ENCODE results near the gene SARDH. TPM values are rescaled to one million over a fixed set of nuclear protein-coding genes. Genes with fewer than 3 reads are reported as not detected.
A peak's percentile ranks its signal among the peaks of the same experiment; 100 is the strongest.

Gene SARDH
- total and polyA plus RNA-seq, 7 donors, result 0.49 to 3.0 (median 1.9) TPM; not detected in 1

DNA sequence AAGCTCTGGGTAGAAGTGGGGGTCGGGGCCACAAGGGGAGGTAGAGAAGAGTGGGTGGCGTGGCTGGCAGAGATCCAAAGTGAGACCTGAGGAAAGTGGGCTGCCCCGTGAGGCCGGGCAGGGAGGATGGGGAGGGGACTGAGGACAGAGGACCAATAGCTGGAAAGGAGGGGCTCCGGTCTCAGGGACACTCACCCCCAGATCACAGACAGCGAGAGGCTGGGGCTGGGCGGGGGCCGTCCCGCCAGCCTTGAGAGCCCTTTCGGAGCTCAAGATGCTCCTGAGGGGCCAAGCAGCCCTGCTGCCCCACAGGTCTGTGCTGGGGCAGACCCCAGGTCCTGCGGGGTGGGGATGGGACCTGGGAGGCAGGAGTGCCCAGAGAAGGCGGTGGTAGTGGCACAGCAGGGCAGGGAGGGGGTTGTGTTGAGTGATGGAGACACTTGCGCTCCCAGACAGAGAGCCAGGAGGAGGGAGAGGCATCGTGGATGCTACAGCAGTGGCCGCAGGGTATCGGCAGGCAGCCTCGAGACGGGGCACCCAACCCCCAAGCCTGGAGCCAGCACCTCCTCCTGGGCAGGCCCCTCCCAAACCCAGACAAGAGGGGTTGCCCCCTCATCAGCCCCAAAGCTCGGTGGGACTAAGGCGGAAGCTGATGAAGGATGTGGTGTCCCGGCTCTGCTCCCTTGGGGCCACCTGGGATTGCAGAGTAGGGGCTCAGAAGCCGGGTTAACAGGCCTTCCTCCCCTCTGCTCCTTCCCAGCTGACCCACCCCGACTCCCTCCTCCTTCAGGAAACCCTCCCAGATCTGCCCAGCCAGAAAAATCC lies 3.4 kb downstream of the SARDH start:
- Histone ChIP-seq H3K4me3 (no peak overlapping the region), H3K36me3 (no peaks in the 10 kb centered on the region), H3K4me1 (peaks cover 0 to 16% (median 15%) of the 10 kb centered on the region in 4 donors), H3K9me3 (no peaks in the 10 kb centered on the region), H3K27me3 (no peaks in the 10 kb centered on the region), H3K27ac (no peak overlapping the region)
- intact Hi-C loops (cut with DNase I), result loop anchor here (10.0 kb wide), 1 partner anchor 320 kb away; the partner anchor contains the start of gene REXO4
- WGBS, 2 donors, result 68 to 76% methylated on average over 23 of the region's 23 CpGs
- DNase-seq, result peak; percentile 58
- no peak for TF ChIP-seq POLR2A (IDR thresholded peaks at IDR 0.05)
- TF ChIP-seq EP300 (IDR thresholded peaks at IDR 0.05), result no peak
- TF ChIP-seq POLR2AphosphoS5 (IDR thresholded peaks at IDR 0.05), result no peak
- TF ChIP-seq, protein P1, sequence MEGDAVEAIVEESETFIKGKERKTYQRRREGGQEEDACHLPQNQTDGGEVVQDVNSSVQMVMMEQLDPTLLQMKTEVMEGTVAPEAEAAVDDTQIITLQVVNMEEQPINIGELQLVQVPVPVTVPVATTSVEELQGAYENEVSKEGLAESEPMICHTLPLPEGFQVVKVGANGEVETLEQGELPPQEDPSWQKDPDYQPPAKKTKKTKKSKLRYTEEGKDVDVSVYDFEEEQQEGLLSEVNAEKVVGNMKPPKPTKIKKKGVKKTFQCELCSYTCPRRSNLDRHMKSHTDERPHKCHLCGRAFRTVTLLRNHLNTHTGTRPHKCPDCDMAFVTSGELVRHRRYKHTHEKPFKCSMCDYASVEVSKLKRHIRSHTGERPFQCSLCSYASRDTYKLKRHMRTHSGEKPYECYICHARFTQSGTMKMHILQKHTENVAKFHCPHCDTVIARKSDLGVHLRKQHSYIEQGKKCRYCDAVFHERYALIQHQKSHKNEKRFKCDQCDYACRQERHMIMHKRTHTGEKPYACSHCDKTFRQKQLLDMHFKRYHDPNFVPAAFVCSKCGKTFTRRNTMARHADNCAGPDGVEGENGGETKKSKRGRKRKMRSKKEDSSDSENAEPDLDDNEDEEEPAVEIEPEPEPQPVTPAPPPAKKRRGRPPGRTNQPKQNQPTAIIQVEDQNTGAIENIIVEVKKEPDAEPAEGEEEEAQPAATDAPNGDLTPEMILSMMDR (IDR thresholded peaks at IDR 0.05), result no peak

DNA sequence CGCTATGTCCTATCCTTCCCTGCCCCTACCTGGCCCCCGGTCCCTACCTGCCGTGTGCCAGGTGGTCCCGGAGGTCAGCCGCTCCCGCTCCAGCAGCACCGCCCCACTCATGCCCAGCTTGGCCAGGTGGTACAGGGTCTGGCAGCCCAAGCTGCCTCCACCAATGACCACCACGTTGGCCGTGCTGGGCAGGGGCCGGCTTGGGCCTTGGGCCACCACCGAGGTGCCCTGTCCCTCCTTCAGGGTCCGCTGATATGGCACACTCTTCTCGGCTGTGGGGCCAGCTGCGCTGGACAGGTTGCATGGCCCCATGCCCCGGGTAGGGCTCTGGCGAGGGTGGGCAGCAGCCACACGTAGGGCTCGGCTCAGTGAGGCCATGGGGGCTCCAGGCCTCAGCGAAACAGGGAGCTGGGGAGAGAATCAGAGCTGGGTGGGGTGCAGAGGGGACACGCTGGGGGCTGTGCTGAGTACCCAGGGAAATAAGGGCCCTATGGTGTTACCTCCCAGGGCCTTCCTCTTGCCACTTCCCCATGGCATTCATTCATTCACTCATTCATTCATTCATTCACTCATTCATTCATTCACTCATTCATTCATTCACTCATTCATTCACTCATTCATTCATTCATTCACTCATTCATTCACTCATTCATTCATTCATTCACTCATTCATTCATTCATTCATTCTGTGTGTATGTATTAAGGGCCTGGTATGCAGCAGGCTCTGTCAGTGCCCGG lies 4.2 kb downstream of the SARDH start:
- H3K4me1 ChIP-seq, result peaks cover 0 to 16% (median 15%) of the 10 kb centered on the region in 4 donors
- no peaks in the 10 kb centered on the region for H3K36me3 ChIP-seq
- TF ChIP-seq, protein P1 (IDR thresholded peaks at IDR 0.05), result no peak
- WGBS, 2 donors, result 80 to 87% methylated on average over 21 of the region's 21 CpGs
- H3K4me3 ChIP-seq, result no peak overlapping the region
- H3K27ac ChIP-seq, result no peak overlapping the region
- intact Hi-C loops (cut with DNase I), result loop anchor here (10.0 kb wide), 1 partner anchor 319 kb away; the partner anchor contains the start of gene REXO4
- H3K27me3 ChIP-seq, result no peaks in the 10 kb centered on the region
- H3K9me3 ChIP-seq, result no peaks in the 10 kb centered on the region
- peak; percentile 58 for DNase-seq

DNA sequence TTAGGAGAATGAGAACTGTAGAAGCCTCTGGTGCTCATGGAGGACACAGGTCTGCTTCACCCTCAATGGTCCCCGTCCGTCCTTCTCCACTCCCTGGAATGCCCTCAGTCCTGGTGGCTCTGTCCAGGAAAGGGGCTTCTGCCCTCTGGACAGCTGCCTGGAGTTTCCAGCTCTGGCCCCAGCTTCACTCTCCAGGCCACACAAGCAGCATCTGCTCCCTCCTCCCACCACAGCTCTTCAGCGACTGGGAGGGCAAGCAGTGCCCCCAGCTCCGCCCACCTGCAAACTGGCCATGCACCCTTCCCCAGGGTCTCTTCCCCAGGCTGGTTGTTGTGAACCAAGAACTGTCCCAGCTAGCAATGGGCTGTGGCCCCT lies 4.7 kb downstream of the SARDH start:
- H3K36me3 ChIP-seq, result no peaks in the 10 kb centered on the region
- TF ChIP-seq EP300 (IDR thresholded peaks at IDR 0.05) (no peak), POLR2A (IDR thresholded peaks at IDR 0.05) (no peak), POLR2AphosphoS5 (IDR thresholded peaks at IDR 0.05) (no peak)
- TF ChIP-seq, protein P1 (IDR thresholded peaks at IDR 0.05), result no peak
- no peak for DNase-seq
- no peak overlapping the region for H3K27ac ChIP-seq
- H3K4me1 ChIP-seq, result peaks cover 0 to 14% (median 13%) of the 10 kb centered on the region in 4 donors
- 77 to 83% methylated on average over 4 of the region's 4 CpGs for WGBS, 2 donors
- intact Hi-C loops (cut with DNase I), result loop anchor here (10.0 kb wide), 1 partner anchor 319 kb away; the partner anchor contains the start of gene REXO4
- no peaks in the 10 kb centered on the region for H3K27me3 ChIP-seq
- H3K4me3 ChIP-seq, result no peak overlapping the region
- H3K9me3 ChIP-seq, result no peaks in the 10 kb centered on the region

DNA sequence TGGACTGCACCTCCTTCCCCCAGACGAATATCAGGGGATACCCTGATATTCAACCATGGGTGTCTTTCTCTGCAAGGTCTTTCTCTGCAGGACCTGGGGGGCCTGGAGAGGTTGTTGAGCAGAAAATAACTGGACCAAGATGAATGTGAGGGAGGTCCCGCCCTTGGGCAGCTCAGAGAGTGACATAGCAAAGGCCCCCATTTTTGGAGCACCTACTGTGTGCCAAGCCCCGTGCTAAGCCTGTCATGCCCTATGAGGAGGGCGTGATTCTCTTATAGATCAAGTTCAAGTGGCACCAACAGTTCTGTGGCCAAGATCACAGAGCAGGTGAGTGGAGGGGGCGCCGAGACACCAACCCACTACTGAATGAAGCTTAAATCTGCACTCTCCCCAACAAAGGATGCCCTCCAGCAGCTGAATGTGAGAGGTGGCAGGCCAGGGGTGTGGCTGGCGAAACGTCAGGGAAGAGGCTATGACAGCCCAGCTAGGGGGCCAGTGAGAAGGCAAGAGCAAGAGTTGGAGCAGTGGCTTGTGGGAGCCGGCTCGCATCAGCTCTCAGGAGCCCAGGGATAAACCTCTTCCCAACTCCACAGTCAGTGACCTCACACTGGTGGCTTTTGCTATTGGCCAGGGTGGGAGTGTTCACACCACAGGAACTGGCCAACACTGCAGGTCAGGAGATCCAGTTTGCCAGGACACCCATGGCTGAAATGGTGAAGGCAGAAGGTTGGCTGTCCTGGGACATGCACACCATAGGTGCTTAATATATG lies 5.3 kb downstream of the SARDH start:
- DNase-seq, result peak; percentile 35

More for the DNA sequence above, 5.3 kb downstream of the SARDH start:
- Histone ChIP-seq H3K4me3 (no peak overlapping the region), H3K27me3 (no peaks in the 10 kb centered on the region), H3K4me1 (peaks cover 0 to 9% (median 7%) of the 10 kb centered on the region in 4 donors), H3K27ac (no peak overlapping the region), H3K9me3 (no peaks in the 10 kb centered on the region), H3K36me3 (no peaks in the 10 kb centered on the region)
- WGBS, 2 donors, result 71 to 83% methylated on average over 10 of the region's 10 CpGs
- intact Hi-C loops (cut with DNase I), result loop anchor here (10.0 kb wide), 1 partner anchor 318 kb away; the partner anchor contains the start of gene REXO4
- no peak for TF ChIP-seq POLR2A (IDR thresholded peaks at IDR 0.05)
- no peak for TF ChIP-seq EP300 (IDR thresholded peaks at IDR 0.05)
- TF ChIP-seq POLR2AphosphoS5 (IDR thresholded peaks at IDR 0.05), result no peak
- TF ChIP-seq, protein P1 (IDR thresholded peaks at IDR 0.05), result no peak
